HG03045 (cell line): ENCODE data around the gene MIS18A.
"Not testable (repeated sequence)": the region's sequence is repeated elsewhere in the genome, so short reads cannot be mapped to it uniquely, and the experiment has no call there.

Experiments used
- ATAC-seq: cut with Tn5 transposase; IDR thresholded peaks from one replicate; pipeline ENCODE4 v1.9.1; 2021; ENCODE audit warnings: mild to moderate bottlenecking, moderate library complexity; ENCODE audit not compliant: unreplicated experiment

The MIS18A gene

DNA sequence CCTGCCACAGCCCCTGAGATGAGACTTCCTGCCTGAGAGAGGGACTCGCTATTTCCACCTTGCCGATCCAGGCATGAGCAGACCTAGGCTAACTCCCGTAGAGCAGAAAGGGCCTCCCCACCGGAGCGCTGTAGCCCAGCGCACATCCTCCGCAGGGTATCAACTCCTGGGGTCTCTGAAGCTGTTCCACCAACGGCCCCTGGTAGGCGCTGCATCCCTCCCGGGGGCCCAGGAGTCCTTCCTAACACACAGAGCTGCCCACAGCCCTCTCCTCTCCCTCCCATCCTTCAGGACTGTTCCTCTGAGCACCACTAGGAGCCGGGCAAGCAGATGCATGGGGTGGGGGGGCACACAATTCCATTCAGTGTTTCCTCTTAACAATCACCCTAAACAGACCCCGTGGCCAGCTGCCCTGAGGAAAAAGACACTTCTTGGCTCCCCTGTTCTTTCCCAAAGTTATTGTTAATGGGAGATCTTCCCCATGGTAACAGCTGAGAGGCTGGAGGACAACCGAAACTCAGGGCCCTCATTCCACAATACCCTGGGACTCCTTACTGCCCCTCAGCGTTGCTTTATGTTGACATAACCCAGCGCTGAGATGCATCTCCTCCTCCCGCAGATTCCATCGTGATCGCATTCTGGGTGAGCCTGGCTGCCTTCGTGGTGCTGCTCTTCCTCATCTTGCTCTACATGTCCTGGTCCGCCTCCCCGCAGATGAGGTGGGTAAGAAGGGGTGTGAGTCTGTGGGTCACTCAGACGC is 27.4 kb upstream of the MIS18A start:
- no peak for ATAC-seq

DNA sequence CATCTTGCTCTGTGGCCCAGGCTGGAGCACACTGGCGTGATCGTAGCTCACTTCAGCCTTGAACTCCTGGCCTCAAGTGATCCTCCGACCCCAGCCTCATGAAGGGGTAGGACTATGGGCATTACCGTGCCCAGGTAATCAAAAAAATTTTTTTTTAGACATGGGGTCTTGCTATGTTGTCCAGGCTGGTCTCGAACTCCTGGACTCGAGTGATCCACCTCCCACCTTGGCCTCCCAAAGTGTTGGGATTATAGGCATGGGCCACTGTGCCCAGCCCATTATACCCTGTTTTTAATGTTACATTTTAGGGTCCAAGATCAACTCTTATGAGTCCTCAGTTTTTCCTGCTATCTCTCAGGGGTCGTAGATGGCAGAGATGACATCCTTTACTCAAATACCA is 26.1 kb upstream of the MIS18A start:
- ATAC-seq = no peak

DNA sequence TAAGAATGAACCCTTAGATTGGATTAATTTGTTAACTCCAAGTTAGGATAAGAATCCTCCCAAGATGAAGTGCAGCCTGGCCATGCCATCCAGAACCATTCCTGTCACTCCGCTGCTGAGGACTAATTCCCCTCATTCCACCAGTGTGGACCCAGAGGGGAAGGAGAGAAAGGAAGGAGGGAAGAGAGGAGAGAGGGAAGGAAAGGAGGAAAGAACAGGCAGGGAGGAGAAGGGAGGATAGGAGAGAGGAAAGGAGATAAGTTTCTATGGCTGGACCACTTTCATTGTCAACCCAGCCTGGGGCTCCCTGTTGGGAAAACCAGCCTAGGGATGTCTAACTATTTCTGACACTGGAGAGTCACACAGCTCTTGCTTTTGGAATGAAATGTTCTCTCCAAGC is 24.5 kb upstream of the MIS18A start:
- no peak for ATAC-seq

DNA sequence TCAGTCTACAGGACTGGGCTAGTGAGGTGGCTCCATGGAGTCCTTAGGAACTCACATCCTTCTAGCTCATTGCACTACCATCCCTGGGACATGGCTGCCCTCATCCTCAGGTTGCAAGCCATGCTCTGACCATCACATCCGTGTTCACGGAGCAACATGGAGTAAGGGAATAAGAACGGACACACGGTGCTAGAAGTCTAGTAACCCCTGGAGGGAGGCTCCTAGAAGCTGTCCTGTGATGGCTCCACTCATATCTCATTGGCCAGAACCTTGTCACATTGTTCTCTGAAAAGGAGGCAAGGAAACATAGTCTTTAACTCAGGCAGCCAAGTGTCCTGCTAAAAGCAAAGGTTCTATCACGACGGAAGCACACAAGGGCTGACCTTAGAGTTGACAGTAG is 23.7 kb upstream of the MIS18A start:
- ATAC-seq = no peak

DNA sequence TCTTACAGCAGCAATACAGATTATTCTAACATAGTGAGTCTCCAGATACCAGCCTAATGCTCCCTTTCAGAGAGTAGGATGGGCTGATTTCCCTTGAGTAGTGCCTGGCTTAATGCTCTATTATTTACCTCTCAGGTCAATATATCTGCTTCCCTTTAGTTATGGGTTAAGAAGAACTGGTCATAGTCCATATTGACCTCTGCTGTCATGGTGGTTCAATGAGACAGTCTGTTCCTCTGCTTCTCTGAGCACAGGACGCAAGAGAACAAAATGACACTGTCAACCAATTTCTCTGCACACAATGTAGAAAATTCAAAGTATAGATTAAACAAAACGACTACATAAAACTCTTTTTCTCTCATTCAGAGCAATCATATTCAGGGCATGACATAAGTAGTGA is 22.7 kb upstream of the MIS18A start:
- no peak for ATAC-seq

DNA sequence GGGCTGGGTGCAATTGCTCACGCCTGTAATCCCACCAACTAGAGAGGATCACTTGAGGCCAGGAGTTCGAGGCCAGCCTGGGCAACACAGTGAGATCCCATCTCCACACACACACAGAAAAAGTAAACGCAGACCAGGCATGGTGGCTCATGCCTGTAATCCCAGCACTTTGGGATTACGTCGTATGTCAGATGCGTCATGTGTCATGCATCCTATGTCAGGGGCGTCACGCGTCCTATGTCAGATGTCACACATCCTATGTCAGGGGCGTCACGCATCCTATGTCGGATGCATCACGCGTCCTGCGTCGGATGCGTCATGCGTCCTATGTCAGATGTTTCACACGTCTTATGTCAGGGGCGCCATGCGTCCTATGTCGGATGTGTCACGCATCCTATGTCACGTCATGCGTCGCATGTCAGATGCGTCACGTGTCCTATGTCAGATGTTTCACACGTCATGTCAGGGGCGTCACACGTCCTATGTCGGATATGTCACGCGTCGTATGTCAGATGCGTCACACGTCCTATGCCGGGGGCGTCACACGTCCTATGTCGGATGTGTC is 21.4 kb upstream of the MIS18A start:
- no peak for ATAC-seq

DNA sequence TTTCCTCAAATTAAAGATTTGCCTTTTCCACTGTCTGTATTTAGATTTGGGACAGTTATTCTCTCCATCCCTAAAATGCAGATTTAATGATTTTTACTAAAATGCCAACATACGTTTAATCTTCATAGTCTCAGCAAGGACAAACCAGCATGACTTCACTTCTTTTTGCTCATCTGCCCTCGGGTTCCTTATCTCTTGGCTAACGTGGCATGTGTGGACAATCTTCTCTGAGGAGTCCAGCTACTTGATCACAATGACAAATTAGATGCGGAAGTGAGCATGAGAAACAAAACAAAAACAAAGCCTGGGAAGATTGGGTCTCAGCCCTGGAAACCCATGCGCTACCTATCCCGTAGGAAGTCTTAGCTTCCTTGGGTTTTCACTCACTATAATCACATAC is 20.8 kb upstream of the MIS18A start:
- ATAC-seq = no peak

DNA sequence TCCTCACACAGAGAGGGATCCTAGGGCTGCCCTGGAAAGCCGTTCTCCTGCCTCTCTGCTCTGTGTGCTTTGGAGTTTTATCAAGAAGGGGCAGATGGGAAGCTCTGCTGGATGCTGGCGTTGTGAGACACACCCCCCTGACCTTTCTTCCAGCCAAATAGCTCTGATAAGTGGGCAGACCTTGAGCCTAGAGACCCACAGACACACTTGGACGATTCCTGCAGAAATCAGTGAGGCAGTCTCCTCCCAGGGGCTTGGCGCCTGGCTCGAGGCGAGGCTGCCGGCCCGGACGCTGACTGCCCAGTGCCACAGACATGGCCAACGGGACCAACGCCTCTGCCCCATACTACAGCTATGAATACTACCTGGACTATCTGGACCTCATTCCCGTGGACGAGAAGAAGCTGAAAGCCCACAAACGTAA is 19.8 kb upstream of the MIS18A start, which contains the start of gene MRAP:
MRAP (plus strand) TSS at position 198 of the 424 bp plus-strand sequence; CDS start at position 315, 117 bp downstream.
- no peak for ATAC-seq

DNA sequence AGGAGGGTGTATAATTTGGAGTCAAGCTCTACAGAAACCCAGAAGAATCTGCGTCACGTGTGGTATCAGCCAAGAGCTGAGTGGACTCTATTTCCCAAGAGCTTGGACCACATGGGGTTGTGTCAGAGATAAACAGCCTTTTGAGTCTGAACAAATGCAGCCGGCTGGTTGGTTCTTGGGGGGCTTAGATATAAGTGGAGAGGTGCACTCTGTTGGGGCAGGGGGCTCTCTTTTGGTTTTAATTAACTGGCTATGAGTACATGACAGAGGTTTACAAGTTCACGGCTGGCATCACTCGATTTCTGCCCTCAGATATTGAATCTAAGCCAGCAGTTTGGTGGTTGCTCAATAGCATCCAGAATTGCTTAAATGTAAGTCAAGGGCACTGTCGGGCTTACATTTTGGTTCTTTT is 19.3 kb upstream of the MIS18A start:
- ATAC-seq = no peak

DNA sequence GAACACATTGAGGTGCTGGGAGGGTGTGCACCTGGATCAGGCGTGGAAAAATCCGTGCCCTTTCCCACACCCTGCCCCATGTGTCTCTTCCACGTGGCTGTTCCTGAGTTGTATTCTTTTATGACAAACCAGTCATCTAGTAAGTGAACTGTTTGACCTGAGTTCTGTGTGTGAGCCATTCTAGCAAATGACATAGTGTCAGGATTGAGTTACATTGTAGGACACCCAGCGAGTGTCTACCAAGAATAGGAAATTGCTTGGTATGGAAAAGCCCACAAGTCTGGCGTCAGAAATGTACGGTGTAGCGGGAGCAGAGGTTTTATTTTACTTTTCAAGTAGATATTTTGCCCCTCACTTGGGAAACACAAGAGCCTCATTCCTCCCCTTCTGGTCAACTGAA is 18.6 kb upstream of the MIS18A start:
- no peak for ATAC-seq

DNA sequence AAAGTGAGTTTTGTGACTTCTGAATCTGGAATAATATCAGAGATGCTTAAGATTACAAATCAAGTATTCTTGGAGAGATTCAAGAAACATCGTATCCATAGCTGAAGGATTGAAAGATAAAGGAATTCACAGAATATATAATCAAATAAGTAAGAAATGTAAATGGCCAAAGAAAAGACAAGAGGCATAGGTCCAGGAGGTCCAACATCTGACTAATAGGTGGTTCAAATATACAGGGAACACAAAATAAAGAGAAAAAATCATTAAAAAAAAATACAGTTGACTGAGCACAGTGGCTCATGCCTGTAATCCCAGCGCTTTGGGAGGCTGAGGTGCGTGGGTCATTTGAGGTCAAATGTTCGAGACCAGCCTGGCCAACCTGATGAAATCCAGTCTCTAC is 6.6 kb upstream of the MIS18A start:
- no peak for ATAC-seq

DNA sequence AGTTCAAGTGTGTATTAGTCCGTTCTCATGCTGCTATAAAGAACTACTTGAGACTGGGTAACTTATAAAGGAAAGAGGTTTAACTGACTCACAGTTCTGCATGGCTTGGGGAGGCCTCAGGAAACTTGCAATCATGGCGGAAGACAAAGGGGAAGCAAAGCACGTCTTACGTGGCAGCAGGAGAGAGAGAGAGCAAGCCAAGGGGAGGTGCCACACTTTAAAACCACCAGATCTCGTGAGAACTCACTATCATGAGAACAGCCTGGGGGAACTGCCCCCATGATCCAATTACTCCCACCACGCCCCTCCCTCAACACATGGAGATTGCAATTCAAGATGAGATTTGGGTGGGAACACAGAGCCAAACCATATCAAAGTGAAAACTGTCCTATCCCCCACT is 4.1 kb upstream of the MIS18A start:
- no peak for ATAC-seq

DNA sequence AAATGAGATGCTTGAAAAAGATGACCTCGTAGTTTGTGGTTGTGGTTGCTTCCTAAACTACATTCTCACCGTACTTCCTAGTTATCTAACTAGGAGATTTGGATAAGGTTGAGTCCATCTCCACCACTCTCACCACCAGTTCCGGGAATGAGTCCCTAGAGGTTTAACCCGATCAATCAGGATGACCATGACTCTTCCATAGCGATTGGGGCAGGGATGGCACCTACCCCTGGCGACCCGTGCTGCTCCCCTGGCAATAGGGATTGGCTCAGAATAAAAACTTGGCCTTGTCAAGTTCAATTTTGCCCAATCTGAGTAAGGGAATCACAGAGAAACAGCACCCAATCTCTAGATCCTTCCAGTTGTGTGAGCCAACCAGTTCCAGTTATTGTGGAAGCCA is 2.7 kb upstream of the MIS18A start:
- no peak for ATAC-seq

DNA sequence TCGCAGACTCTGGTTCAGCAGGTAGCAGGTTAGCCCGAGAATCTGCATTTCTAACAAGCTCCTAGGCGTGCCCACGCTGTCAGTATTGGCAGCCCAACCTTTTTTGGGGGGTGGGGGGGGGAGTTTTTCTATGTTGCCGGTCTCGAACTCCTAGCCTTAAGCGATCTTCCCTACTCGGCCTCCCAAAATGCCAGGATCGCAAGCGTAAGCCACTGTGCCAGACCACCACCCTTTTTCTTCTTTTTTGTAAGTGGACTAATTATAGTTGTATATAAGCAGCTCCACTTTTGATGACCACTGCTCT is 480 bp upstream of the MIS18A start:
- no peak for ATAC-seq

DNA sequence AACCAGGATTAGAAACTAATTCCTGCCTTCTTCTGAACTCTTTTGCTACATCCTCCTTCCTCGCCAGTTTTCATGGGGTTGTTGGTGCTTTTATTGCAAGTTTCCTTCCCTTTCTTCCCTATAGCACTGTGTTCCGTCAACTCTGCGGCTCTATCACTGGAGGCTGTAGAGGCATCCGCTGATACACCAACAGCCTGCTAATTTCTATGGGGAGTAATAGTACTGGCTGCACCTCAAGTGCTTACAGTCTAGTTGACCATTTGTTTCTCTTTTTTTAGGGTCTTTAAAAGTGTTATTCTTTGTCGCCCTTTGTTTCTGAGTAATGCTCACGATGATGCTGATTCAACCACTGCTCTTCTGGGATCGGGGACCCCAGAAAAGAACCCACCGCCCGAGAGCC is 746 bp downstream of the MIS18A start:
- no peak for ATAC-seq

DNA sequence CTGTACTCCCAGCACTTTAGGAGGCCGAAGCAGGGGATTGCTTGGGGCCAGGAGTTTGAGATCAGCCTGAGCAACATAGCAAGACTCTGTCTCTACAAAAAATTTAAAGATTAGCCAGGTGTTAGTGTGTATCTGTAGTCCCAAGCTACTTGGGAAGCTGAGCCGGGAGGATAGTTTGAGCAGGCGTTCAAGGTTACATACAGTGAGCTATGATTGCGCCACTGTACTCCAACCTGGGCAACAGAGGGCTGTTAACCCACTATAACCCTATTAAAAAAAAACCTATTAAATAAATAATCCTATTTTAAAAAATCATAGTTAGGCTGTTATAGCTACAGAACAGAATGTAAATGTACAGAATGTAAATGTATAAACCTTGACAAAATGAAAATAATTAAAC is 2.2 kb downstream of the MIS18A start:
- no peak for ATAC-seq

DNA sequence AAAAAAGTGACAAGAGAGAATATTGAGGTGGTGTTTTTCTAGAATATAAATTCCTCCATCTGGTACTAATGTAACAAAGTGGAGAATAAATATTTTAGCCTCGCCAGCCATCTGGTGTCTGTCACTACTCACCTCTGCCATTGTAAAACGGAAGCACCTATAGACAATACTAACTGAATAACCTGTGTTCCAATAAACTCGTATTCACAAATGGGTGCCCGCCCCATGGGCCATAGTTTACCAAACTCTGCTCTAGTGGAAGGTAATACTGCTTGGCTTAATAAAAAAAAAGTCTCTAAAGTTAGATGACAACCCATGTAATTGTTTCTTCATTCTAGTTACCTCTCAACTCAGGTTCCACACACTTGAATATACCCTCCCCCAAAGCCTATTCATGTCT is 8.1 kb downstream of the MIS18A start:
- no peak for ATAC-seq

DNA sequence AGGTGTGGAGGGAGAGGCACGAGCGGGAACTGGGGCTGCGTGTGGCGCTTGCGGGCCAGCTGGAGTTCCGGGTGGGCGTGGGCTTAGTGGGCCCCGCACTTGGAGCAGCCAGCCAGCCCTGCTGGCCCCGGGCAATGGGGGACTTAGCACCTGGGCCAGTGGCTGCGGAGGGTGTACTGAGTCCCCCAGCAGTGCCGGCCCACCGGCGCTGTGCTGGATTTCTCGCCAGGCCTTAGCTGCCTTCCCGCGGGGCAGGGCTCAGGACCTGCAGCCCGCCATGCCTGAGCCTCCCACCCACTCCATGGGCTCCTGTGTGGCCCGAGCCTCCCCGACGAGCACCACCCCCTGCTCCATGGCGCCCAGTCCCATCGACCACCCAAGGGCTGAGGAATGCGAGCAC is 13.5 kb downstream of the MIS18A start:
- not testable (repeated sequence) for ATAC-seq

DNA sequence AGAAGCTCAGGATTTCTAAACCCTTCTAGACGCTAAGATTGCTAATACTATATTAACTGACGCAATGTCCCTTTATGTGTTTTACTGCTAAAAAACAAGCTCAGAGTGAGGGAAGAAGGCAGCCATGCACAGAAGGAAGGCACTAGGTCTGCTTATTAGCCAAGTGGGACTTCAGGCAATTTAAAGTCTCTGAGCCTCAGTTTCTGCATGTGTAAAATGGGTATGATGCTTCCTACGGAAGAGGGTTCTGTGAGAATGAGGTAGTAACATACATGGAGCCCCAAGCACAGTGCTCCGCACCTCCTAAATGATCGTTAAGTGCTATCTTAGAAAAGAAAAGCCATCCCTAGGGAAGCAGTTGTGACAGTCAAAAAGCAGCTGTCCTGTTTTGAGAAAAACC is 16.9 kb downstream of the MIS18A start:
- no peak for ATAC-seq

DNA sequence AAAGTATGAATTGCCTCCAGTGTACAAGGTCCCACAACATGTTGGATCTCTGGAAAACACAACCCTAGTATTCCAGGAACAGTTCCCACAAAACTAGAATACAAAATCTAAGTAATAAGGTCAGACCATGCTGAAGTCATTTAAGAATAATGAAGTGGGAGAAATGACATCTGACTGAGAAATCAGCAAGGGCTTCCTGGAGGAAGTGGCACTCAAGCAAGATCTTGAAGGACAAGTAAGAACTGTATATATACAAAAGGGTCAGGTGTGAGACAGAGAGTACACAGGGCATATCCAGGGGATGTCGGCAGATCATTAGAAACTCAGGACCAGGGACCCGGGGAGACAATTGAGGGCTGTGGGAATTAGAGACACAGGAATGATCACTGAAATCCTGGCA is 18.7 kb downstream of the MIS18A start:
- ATAC-seq = no peak

DNA sequence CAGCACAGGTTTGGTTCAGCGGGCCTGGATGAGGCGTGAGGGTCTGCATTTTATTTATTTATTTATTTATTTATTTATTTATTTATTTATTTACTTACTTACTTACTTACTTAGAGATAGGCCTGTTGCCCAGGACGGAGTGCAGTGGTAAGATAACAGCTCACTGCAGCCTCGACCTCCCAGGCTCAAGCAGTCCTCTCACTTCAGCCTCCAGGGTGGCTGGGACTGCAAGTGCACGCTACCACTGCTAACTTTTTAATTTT is 20.1 kb downstream of the MIS18A start:
- ATAC-seq = not testable (repeated sequence)

DNA sequence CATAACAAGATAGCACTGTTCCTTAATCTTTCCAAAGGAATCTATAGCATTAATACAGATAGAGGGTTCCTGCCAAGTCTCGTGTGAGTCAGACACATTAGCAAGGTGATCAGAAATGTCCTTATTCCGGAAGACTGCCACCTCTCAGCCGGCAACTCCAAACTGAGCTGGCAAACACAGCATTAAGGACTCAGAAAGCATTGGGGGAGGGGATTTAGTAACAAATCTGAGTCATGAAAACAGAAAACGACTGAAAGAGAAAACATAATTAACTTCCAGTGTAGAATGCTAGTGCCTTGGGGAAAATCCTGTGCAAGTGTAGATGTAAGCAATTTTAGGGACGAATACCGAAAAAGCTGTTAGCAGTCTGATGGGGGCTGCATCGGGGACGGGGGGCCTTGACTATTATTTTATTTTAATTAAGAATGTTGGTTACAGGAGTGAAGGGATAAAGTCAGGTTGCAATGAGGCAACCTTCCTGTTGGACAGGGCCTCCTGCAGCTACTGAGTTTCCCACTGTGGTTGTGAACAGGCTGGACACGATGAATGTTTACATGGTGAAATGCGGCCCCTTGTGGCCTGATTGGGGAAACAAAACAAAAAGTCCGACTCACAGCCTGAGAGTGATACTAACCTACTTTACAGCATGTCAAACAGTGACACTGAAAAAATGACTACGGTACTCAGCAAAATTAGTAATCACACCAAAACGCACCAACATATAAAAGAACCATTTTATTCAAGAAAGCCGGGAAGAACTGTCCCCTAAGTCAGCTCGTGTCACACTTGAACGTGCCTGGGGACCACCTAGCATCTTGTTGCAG is 20.7 kb downstream of the MIS18A start:
- no peak for ATAC-seq
